NCI-H82 treated with DMSO at 0.1 percent for 48 hours (cell line): ENCODE measurements around the gene PRKCQ.
"Not testable (repeated sequence)": the region's sequence is repeated elsewhere in the genome, so short reads cannot be mapped to it uniquely, and the experiment has no call there.

ENCODE experiments used
- DNase-seq: peaks from one replicate; lab custom pipeline; 2025; ENCODE audit not compliant: unreplicated experiment; lab: John Stamatoyannopoulos, UW

PRKCQ gene

GRCh38 chr10:6494936-6495592 is 85.0 kb downstream of the PRKCQ start:
- no peak for DNase-seq

- DNase-seq, result no peak
Observed at GRCh38 chr10:6494442-6494819, 85.6 kb downstream of the PRKCQ start.

- no peak for DNase-seq
Observed at GRCh38 chr10:6493521-6494441, 86.3 kb downstream of the PRKCQ start.

GRCh38 chr10:6492896-6493295 is 87.2 kb downstream of the PRKCQ start:
- no peak for DNase-seq

- DNase-seq, result no peak
Observed at GRCh38 chr10:6491841-6492609, 88.1 kb downstream of the PRKCQ start.

- DNase-seq, result no peak
Observed at GRCh38 chr10:6490614-6491013, 89.5 kb downstream of the PRKCQ start.

- DNase-seq, result no peak
Observed at GRCh38 chr10:6487920-6488319, 92.2 kb downstream of the PRKCQ start.

GRCh38 chr10:6486309-6486708 is 93.8 kb downstream of the PRKCQ start:
- no peak for DNase-seq

- DNase-seq, result no peak
Observed at GRCh38 chr10:6482737-6483357, 97.2 kb downstream of the PRKCQ start.

- DNase-seq, result no peak
Observed at GRCh38 chr10:6478722-6479121, 101.4 kb downstream of the PRKCQ start.

- no peak for DNase-seq
Observed at GRCh38 chr10:6476989-6477388, 103.1 kb downstream of the PRKCQ start.

- DNase-seq, result no peak
Observed at GRCh38 chr10:6474871-6475270, 105.2 kb downstream of the PRKCQ start.

GRCh38 chr10:6473901-6474370 is 106.1 kb downstream of the PRKCQ start:
- DNase-seq, result no peak

GRCh38 chr10:6473430-6473829 is 106.6 kb downstream of the PRKCQ start:
- DNase-seq, result peak; percentile 17

- DNase-seq, result not testable (repeated sequence)
Observed at GRCh38 chr10:6472710-6473005, 107.4 kb downstream of the PRKCQ start.

GRCh38 chr10:6470894-6471618 is 109.0 kb downstream of the PRKCQ start:
- DNase-seq, result peak; percentile 1

- DNase-seq, result no peak
Observed at GRCh38 chr10:6469661-6470060, 110.4 kb downstream of the PRKCQ start.

- DNase-seq, result no peak
Observed at GRCh38 chr10:6465854-6466601, 114.0 kb downstream of the PRKCQ start.

GRCh38 chr10:6465437-6465836 is 114.6 kb downstream of the PRKCQ start:
- DNase-seq, result no peak
